Fibroblast of skin of left biceps (primary cell): ENCODE measurements around the gene LAMB3.

Experiments used
- DNase-seq, 2 experiments: peaks; one replicate each; pipeline ENCODE4 v3.0.0-alpha.2; 2013; ENCODE audit warnings: low read depth in 2 of 2

LAMB3 gene

GRCh38 chr1:209634005-209634737, 18.1 kb downstream of the LAMB3 start:
- no peak for DNase-seq

- peak; percentile 26 to 39 for DNase-seq
These were observed 18.8 kb downstream of the LAMB3 start for GRCh38 chr1:209633335-209633997.

- no peak for DNase-seq
These were observed 21.6 kb downstream of the LAMB3 start for GRCh38 chr1:209630383-209631225.

- DNase-seq: no peak
These were observed 22.4 kb downstream of the LAMB3 start for GRCh38 chr1:209629621-209630382.

GRCh38 chr1:209628618-209629299, 23.5 kb downstream of the LAMB3 start:
- no peak for DNase-seq

- DNase-seq: peak in 1 of 2 experiments; percentile 14
These were observed 24.5 kb downstream of the LAMB3 start for GRCh38 chr1:209627732-209628196.

GRCh38 chr1:209627027-209627731, 25.0 kb downstream of the LAMB3 start:
- no peak for DNase-seq

GRCh38 chr1:209626346-209627026, 25.7 kb downstream of the LAMB3 start:
- DNase-seq: no peak

GRCh38 chr1:209625791-209626285, 26.4 kb downstream of the LAMB3 start:
- DNase-seq: no peak

GRCh38 chr1:209624558-209625549, 27.4 kb downstream of the LAMB3 start:
- DNase-seq: no peak

GRCh38 chr1:209622841-209623829, 29.1 kb downstream of the LAMB3 start:
- no peak for DNase-seq

- no peak for DNase-seq
These were observed 30.2 kb downstream of the LAMB3 start for GRCh38 chr1:209621741-209622655.

- DNase-seq: no peak
These were observed 30.9 kb downstream of the LAMB3 start for GRCh38 chr1:209621286-209621685.

- no peak for DNase-seq
These were observed 31.7 kb downstream of the LAMB3 start for GRCh38 chr1:209620487-209620884.

GRCh38 chr1:209619696-209620486, 32.3 kb downstream of the LAMB3 start:
- DNase-seq: no peak
